ENCODE results near the gene CLK4. TPM values are rescaled to one million over a fixed set of nuclear protein-coding genes. Genes with fewer than 3 reads are reported as not detected.

CLK4 gene
- total and polyA plus RNA-seq, 5 donors from 2014 or later: 12.5 to 86.4 (median 19.1) TPM

GRCh38 chr5:178649580-178649979, 22.7 kb upstream of the CLK4 start:
- Histone ChIP-seq H3K9me3 (ENCODE audit: control insufficient read depth in 2 of 2, low read length in 2 of 2) (no peaks in the 10 kb centered on the region), H3K4me3 (ENCODE audit: low read depth, low read length) (no peak overlapping the region), H3K4me1 (ENCODE audit: control insufficient read depth, insufficient read depth, low read length, poor library complexity, severe bottlenecking) (no peaks in the 10 kb centered on the region), H3K27me3 (ENCODE audit: control insufficient read depth, insufficient read depth, low read length) (no peaks in the 10 kb centered on the region), H3K36me3 (ENCODE audit: control insufficient read depth, insufficient read depth, low read length) (no peaks in the 10 kb centered on the region), H3K27ac (ENCODE audit: insufficient read depth, low read length, poor library complexity, severe bottlenecking) (no peak overlapping the region)
- DNase-seq: no peak
- no peak for ATAC-seq (ENCODE audit: low read depth in 2 of 2)
- Mint-ChIP-seq H3K27ac (no peak overlapping the region), H3K9me3 (peaks cover 0 to 15% (median 4%) of the 10 kb centered on the region in 7 donors), H3K36me3 (no peaks in the 10 kb centered on the region), H3K4me3 (no peak overlapping the region), H3K4me1 (no peaks in the 10 kb centered on the region), H3K27me3 (peaks cover 4% of the 10 kb centered on the region)

DNA sequence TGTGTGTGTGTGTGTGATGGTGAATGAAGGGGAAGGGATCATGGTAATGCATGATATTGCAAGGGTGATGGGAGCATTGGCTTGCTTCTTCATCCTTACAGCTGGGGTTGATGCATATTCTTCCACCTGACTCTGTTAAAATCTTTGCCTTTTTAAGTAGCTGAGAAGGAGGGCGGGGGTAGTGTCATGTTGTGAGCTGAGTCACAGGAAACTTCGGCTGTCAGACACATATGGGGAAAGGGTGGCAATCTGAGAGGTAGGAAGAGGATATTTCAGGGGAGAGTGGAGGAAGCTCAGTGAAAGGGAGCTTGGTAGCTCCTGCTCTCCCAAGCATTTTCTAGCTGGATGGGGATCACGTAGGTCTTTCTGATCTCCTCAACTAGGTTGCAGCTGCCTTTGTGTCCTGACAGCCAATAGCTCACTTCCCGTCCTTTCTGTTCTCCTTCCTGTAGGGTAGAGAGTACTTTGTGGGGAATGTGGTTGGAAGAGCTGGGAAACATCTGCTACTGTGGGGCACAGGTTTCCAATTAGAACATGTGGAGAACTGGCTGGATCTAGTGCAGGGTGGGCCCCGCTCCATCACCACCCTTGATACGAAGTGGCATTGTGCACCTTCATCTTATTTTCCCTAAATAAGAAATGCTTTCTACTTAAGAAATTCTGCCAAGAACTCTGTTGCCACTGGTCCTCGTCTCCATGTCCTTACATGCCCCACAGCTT, 18.1 kb upstream of the CLK4 start:
- no peak for ATAC-seq (ENCODE audit: low read depth in 2 of 2)
- H3K4me3 Mint-ChIP-seq: no peak overlapping the region
- H3K4me3 ChIP-seq (ENCODE audit: low read depth, low read length): no peak overlapping the region

GRCh38 chr5:178642351-178642909, 15.6 kb upstream of the CLK4 start:
- no peaks in the 10 kb centered on the region for H3K27me3 ChIP-seq (ENCODE audit: control insufficient read depth, insufficient read depth, low read length)
- no peaks in the 10 kb centered on the region for H3K36me3 ChIP-seq (ENCODE audit: control insufficient read depth, insufficient read depth, low read length)
- no peak overlapping the region for H3K27ac Mint-ChIP-seq
- no peaks in the 10 kb centered on the region for H3K4me1 Mint-ChIP-seq
- H3K36me3 Mint-ChIP-seq: no peaks in the 10 kb centered on the region
- no peak overlapping the region for H3K4me3 ChIP-seq (ENCODE audit: low read depth, low read length)
- no peaks in the 10 kb centered on the region for H3K4me1 ChIP-seq (ENCODE audit: control insufficient read depth, insufficient read depth, low read length, poor library complexity, severe bottlenecking)
- no peak overlapping the region for H3K27ac ChIP-seq (ENCODE audit: insufficient read depth, low read length, poor library complexity, severe bottlenecking)
- peaks cover 8% of the 10 kb centered on the region for H3K27me3 Mint-ChIP-seq
- ATAC-seq (ENCODE audit: low read depth in 2 of 2) (no peak), DNase-seq (no peak)
- peaks cover 0 to 3% (median 0%) of the 10 kb centered on the region in 7 donors for H3K9me3 Mint-ChIP-seq
- H3K4me3 Mint-ChIP-seq: no peak overlapping the region
- no peaks in the 10 kb centered on the region for H3K9me3 ChIP-seq (ENCODE audit: control insufficient read depth in 2 of 2, low read length in 2 of 2)

More for the DNA sequence above, 18.1 kb upstream of the CLK4 start:
- Mint-ChIP-seq H3K36me3 (no peaks in the 10 kb centered on the region), H3K27ac (no peak overlapping the region), H3K9me3 (peaks cover 0 to 12% (median 4%) of the 10 kb centered on the region in 7 donors), H3K27me3 (peaks cover 8% of the 10 kb centered on the region), H3K4me1 (no peaks in the 10 kb centered on the region)
- no peak for DNase-seq
- Histone ChIP-seq H3K27me3 (ENCODE audit: control insufficient read depth, insufficient read depth, low read length) (no peaks in the 10 kb centered on the region), H3K4me1 (ENCODE audit: control insufficient read depth, insufficient read depth, low read length, poor library complexity, severe bottlenecking) (no peaks in the 10 kb centered on the region), H3K36me3 (ENCODE audit: control insufficient read depth, insufficient read depth, low read length) (no peaks in the 10 kb centered on the region), H3K27ac (ENCODE audit: insufficient read depth, low read length, poor library complexity, severe bottlenecking) (no peak overlapping the region), H3K9me3 (ENCODE audit: control insufficient read depth in 2 of 2, low read length in 2 of 2) (no peaks in the 10 kb centered on the region)

GRCh38 chr5:178641711-178642110, 14.9 kb upstream of the CLK4 start:
- Histone ChIP-seq H3K27ac (ENCODE audit: insufficient read depth, low read length, poor library complexity, severe bottlenecking) (no peak overlapping the region), H3K27me3 (ENCODE audit: control insufficient read depth, insufficient read depth, low read length) (no peaks in the 10 kb centered on the region), H3K4me3 (ENCODE audit: low read depth, low read length) (no peak overlapping the region), H3K9me3 (ENCODE audit: control insufficient read depth in 2 of 2, low read length in 2 of 2) (no peaks in the 10 kb centered on the region), H3K4me1 (ENCODE audit: control insufficient read depth, insufficient read depth, low read length, poor library complexity, severe bottlenecking) (no peaks in the 10 kb centered on the region), H3K36me3 (ENCODE audit: control insufficient read depth, insufficient read depth, low read length) (no peaks in the 10 kb centered on the region)
- Mint-ChIP-seq H3K9me3 (peaks cover 0 to 3% (median 0%) of the 10 kb centered on the region in 7 donors), H3K27me3 (peaks cover 8% of the 10 kb centered on the region), H3K4me3 (no peak overlapping the region), H3K27ac (no peak overlapping the region), H3K4me1 (no peaks in the 10 kb centered on the region), H3K36me3 (no peaks in the 10 kb centered on the region)
- ATAC-seq (ENCODE audit: low read depth in 2 of 2) (no peak), DNase-seq (no peak)

DNA sequence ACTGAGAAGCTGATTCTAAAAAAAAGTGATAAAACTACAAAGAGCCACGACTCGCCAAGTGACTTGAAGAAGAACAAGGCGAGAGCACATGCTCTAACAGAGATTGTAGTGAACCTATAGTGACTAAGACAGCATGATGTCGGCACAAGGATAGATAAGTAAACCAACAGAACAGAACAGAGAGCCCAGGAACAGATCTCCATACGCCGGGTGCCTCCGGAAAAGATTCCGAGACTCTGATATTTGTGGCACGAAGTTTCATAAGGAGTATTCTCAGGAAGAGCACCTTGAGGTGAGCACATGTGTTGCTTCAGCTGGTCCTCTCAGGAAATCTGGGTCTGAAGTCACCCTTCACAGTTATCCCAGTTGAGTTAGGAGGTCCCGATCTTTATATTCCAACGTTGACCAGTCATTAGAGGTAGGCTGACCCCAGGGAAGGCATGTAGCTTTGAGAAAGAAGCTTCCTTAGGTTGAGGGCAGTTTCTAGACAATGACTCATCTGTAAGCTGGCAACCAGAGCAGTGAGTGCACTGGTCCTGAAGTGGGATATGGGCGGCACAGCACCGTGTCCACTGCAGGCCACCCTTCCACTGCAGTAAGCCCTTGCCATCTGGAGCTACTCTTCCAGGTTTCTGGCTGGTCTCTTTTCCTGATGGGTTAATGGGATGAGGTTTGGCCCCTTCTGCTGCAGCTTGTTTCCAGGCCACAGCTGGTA, 13.6 kb upstream of the CLK4 start:
- Mint-ChIP-seq H3K27me3 (peaks cover 4% of the 10 kb centered on the region), H3K9me3 (peaks cover 0 to 2% (median 0%) of the 10 kb centered on the region in 7 donors), H3K4me1 (no peaks in the 10 kb centered on the region), H3K36me3 (no peaks in the 10 kb centered on the region), H3K4me3 (no peak overlapping the region), H3K27ac (no peak overlapping the region)
- DNase-seq (no peak), ATAC-seq (ENCODE audit: low read depth in 2 of 2) (no peak)
- Histone ChIP-seq H3K36me3 (ENCODE audit: control insufficient read depth, insufficient read depth, low read length) (no peaks in the 10 kb centered on the region), H3K4me3 (ENCODE audit: low read depth, low read length) (no peak overlapping the region), H3K27ac (ENCODE audit: insufficient read depth, low read length, poor library complexity, severe bottlenecking) (no peak overlapping the region), H3K9me3 (ENCODE audit: control insufficient read depth in 2 of 2, low read length in 2 of 2) (no peaks in the 10 kb centered on the region), H3K4me1 (ENCODE audit: control insufficient read depth, insufficient read depth, low read length, poor library complexity, severe bottlenecking) (no peaks in the 10 kb centered on the region), H3K27me3 (ENCODE audit: control insufficient read depth, insufficient read depth, low read length) (no peaks in the 10 kb centered on the region)

GRCh38 chr5:178637356-178638074, 10.7 kb upstream of the CLK4 start:
- Mint-ChIP-seq H3K27ac (no peak overlapping the region), H3K36me3 (no peaks in the 10 kb centered on the region), H3K9me3 (peaks cover 0 to 2% (median 0%) of the 10 kb centered on the region in 7 donors), H3K4me1 (no peaks in the 10 kb centered on the region), H3K27me3 (peaks cover 4% of the 10 kb centered on the region), H3K4me3 (no peak overlapping the region)
- no peak overlapping the region for H3K4me3 ChIP-seq (ENCODE audit: low read depth, low read length)
- H3K36me3 ChIP-seq (ENCODE audit: control insufficient read depth, insufficient read depth, low read length): no peaks in the 10 kb centered on the region
- DNase-seq (no peak), ATAC-seq (ENCODE audit: low read depth in 2 of 2) (no peak)
- H3K27ac ChIP-seq (ENCODE audit: insufficient read depth, low read length, poor library complexity, severe bottlenecking): no peak overlapping the region
- no peaks in the 10 kb centered on the region for H3K4me1 ChIP-seq (ENCODE audit: control insufficient read depth, insufficient read depth, low read length, poor library complexity, severe bottlenecking)
- peaks cover 2% of the 10 kb centered on the region for H3K27me3 ChIP-seq (ENCODE audit: control insufficient read depth, insufficient read depth, low read length)
- no peaks in the 10 kb centered on the region for H3K9me3 ChIP-seq (ENCODE audit: control insufficient read depth in 2 of 2, low read length in 2 of 2)

GRCh38 chr5:178632285-178632684, 5.4 kb upstream of the CLK4 start:
- H3K36me3 ChIP-seq (ENCODE audit: control insufficient read depth, insufficient read depth, low read length): no peaks in the 10 kb centered on the region
- DNase-seq (no peak), ATAC-seq (ENCODE audit: low read depth in 2 of 2) (no peak)
- no peak overlapping the region for H3K27ac ChIP-seq (ENCODE audit: insufficient read depth, low read length, poor library complexity, severe bottlenecking)
- no peaks in the 10 kb centered on the region for H3K36me3 Mint-ChIP-seq
- peaks cover 0 to 4% (median 2%) of the 10 kb centered on the region in 4 donors for H3K4me1 Mint-ChIP-seq
- H3K9me3 ChIP-seq (ENCODE audit: control insufficient read depth in 2 of 2, low read length in 2 of 2): no peaks in the 10 kb centered on the region
- peaks cover 2% of the 10 kb centered on the region for H3K27me3 ChIP-seq (ENCODE audit: control insufficient read depth, insufficient read depth, low read length)
- no peak overlapping the region for H3K4me3 Mint-ChIP-seq
- H3K27ac Mint-ChIP-seq: no peak overlapping the region
- H3K4me1 ChIP-seq (ENCODE audit: control insufficient read depth, insufficient read depth, low read length, poor library complexity, severe bottlenecking): peaks cover 3% of the 10 kb centered on the region
- no peaks in the 10 kb centered on the region for H3K9me3 Mint-ChIP-seq
- H3K27me3 Mint-ChIP-seq: peaks cover 5% of the 10 kb centered on the region
- no peak overlapping the region for H3K4me3 ChIP-seq (ENCODE audit: low read depth, low read length)
